H1 (cell line): Measurements from ENCODE around the gene KRTAP10-7.

Experiments used
- ATF3 ChIP-seq: IDR thresholded peaks from 2 replicates; pipeline ENCODE4 v1.6.1; 2011; ENCODE audit warnings: low read depth, mild to moderate bottlenecking, low read length; ENCODE audit not compliant: insufficient read depth
- CBX8 ChIP-seq: fragments of 300-800, 300-1000 bp; sonication (generic); IDR thresholded peaks from 2 replicates; pipeline ENCODE4 v1.7.1; 2016; ENCODE audit warnings: low read depth, low read length, borderline replicate concordance
- CTCF ChIP-seq, 3 experiments: IDR thresholded peaks; 1 replicate in 2 of 3; 2 replicates in 1 of 3; pipeline versions ENCODE4 v1.5.1 to v1.6.1; 2011; ENCODE audit warnings: low read length in 3 of 3, mild to moderate bottlenecking in 3 of 3, inconsistent platforms in 2 of 3, low read depth in 1 of 3, moderate library complexity in 1 of 3; ENCODE audit not compliant: insufficient read depth in 1 of 3; ENCODE audit errors: control extremely low read depth in 1 of 3
- HDAC2 ChIP-seq, 2 experiments: fragments of 300-600 bp in 1 of 2; sonication (generic) in 1 of 2; IDR thresholded peaks; 2 replicates each; pipeline ENCODE4 v1.6.1; 2011 to 2012; ENCODE audit warnings: low read depth in 2 of 2, low read length in 2 of 2, mild to moderate bottlenecking in 2 of 2, moderate library complexity in 2 of 2, borderline replicate concordance in 1 of 2, inconsistent platforms in 1 of 2
- MAX ChIP-seq: IDR thresholded peaks from 2 replicates; pipeline ENCODE4 v1.6.1; 2012; ENCODE audit warnings: inconsistent platforms
- SIN3A ChIP-seq, 2 experiments: IDR thresholded peaks in 1 of 2; conservative IDR thresholded peaks in 1 of 2; 2 replicates each; pipeline ENCODE4 v1.6.1; 2011 to 2012; ENCODE audit warnings: low read length in 2 of 2, improper control_type of control experiment in 1 of 2, low read depth in 1 of 2, mild to moderate bottlenecking in 1 of 2
- YY1 ChIP-seq: IDR thresholded peaks from 2 replicates; pipeline ENCODE4 v1.6.1; 2011; ENCODE audit warnings: low read depth, mild to moderate bottlenecking, low read length

DNA sequence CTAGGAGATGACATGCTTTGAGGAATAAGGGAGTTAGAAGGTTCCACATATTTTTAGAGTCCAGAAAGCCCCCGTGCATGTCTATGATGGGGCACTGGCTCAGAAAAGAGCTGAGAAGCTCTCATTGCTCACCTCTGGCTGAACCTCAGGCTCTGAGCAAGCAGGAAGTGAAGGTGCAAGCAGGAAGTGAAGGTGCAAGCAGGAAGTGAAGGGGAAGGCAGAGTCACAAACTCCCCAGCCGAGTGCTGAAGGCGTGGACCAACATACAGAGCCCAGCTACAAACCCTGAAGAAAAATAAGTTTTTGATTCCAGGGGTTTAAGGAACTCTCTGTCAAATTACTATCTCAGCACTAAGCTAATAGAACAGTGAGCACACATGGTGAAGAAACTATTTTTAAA lies 18.5 kb downstream of the KRTAP10-7 start:
- TF ChIP-seq ATF3 (no peak), CTCF (IDR thresholded peaks at IDR 0.05; ENCODE audit: control extremely low read depth in 1 of 3, insufficient read depth in 1 of 3, low read depth in 1 of 3, low read length in 3 of 3) (no peak), SIN3A (conservative IDR thresholded peaks at IDR 0.05 in 1 of 2, IDR thresholded peaks at IDR 0.05 in 1 of 2; ENCODE audit: low read depth in 1 of 2, low read length in 2 of 2) (no peak), YY1 (no peak), HDAC2 (IDR thresholded peaks at IDR 0.05; ENCODE audit: borderline replicate concordance in 1 of 2, low read depth in 2 of 2, low read length in 2 of 2) (no peak), CBX8 (no peak), MAX (no peak)
